Activated CD4-positive, alpha-beta T cell treated with anti-CD3 and anti-CD28 coated beads, Interleukin-2, amount 50 U/mL, for 48 hours (primary cell): ENCODE results near the gene HES4.
"Not testable (repeated sequence)": the region's sequence is repeated elsewhere in the genome, so short reads cannot be mapped to it uniquely, and the experiment has no call there.

Experiments
- DNase-seq, 2 experiments: peaks; one replicate each; pipeline ENCODE4 v3.0.0-alpha.2; 2020

HES4 gene

DNA sequence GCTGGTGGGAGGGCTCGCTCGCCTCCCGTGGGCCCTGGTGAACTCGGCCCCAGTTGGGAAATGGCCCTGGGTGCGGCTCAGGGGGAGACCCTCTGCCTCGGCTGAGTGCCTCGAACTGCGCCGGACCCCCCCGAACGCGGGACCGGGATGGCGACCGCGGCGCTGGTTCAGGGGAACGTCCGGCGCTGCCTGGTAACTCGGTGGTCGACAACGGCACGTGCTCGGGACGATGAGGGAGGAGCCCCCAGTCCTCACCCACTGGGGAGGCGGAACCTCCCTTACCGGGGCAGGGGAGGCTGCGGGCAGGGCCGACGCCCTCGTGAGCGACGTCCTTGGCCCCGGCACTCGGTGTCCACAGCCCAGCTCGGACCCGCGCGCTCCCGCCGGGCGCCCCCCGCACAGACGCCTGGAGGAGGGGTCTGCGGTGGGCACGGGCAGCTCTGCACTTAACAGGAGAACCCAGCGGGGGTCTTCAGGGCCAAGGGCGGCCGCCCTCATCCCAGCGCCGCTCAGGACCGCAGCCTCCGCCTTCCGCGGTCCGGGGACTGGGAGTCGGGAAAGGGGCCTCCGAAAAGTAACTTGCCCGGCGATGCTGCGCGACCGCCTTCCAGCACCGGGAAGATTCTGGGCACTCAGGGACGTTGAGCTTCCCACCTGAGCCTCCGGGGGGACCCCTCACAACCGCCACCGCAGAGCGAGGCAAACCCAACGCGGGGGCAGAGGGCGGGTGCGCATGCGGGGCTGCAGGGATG, 1.7 kb downstream of the HES4 start:
- DNase-seq = no peak

GRCh38 chr1:997713-997992, 2.2 kb downstream of the HES4 start:
- DNase-seq = no peak

GRCh38 chr1:996851-997712, 2.8 kb downstream of the HES4 start:
- DNase-seq = no peak

DNA sequence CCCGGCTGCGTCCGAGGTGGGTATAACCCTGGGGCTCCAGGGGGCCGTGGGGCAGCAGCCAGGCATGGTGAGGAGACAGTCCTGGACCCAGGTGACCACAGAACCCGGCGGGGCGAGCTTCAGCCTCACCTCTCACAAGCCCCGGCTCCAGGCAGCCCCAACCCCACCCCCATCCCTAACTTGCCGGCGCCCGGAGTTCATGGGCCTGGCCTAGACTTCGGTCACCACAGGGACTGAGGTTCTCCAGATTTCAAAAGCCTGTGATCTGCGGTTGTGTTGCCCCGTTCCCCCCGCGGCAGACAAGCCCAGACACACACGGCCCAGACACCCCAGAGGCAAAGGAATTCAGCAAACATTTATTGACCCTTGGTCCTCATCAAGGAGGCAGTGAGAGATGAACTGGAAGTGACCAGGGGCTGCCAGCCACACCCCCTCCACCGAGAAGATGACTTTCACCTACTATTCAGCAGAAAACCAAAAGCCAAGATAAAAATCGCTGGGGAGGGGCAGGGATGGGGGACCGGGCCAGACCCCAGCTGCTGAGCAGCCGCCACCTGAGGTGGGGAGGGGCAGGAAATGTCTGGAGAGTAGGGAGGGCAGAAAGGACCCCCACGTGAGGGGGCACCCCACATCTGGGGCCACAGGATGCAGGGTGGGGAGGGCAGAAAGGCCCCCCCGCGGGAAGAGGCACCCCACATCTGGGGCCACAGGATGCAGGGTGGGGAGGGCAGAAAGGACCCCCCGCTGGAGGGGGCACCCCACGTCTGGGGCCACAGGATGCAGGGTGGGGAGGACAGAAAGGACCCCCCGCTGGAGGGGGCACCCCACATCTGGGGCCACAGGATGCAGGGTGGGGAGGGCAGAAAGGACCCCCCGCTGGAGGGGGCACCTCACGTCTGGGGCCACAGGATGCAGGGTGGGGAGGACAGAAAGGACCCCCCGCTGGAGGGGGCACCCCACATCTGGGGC, 3.9 kb downstream of the HES4 start:
- DNase-seq = no peak

DNA sequence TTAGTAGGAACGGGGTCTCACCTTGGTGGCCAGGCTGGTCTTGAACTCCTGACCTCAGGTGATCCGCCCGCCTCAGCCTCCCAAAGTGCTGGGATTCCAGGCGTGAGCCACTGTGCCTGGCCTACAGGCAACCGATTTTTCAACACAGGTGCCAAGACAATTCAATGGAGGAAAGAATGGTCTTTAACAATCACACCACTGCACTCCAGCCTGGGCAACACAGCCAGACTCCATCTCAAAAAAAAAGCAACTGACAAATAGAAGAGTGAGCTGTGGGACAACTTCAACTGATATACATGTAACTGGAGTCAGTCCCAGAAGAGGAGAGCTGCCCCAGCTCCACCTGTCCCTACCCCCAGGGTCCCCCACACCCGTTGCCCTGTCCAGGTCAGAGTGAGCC, 5.4 kb downstream of the HES4 start:
- not testable (repeated sequence) for DNase-seq

- DNase-seq = no peak
These were observed 6.4 kb downstream of the HES4 start for GRCh38 chr1:993379-993995.

DNA sequence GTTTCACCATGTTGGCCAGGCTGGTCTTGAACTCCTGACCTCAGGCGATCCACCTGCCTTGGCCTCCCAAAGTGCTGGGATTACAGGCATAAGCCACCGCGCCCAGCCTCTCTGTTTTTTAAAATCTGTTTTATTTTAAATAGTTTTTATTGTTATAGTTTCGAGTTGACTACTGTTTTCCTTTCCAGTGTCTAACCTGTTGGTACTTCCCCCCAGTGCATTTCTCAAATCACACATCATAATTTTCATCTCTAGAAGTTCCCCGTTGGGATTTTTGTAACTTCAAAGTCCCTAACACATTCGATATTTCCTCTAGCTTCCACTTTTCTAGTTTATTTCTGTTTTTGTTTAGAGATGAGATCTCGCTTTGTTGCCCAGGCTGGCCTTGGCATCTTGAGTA, 7.5 kb downstream of the HES4 start:
- no peak for DNase-seq

GRCh38 chr1:991895-992294, 8.0 kb downstream of the HES4 start:
- DNase-seq = no peak

- DNase-seq = not testable (repeated sequence)
These were observed 8.6 kb downstream of the HES4 start for GRCh38 chr1:991275-991674.

GRCh38 chr1:988061-988460, 11.8 kb downstream of the HES4 start:
- DNase-seq = not testable (repeated sequence)

DNA sequence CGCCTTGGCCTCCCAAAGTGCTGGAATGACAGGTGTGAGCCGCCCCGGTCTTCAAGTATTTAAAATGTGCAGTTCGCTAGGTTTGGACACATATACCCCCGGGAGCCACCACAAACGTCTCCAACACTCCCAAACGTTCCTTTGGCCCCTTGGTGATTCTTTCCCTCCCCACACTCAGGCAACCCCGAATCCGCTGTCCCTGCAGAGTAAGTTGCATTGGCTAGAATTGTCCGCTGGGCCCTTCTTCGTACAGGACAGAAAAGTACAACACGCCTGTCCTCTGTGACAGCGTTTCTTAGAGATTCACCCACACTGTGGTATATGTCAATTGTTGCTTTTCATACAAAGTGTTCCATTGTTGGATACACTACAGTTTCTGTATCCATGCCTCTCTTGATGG, 14.8 kb downstream of the HES4 start:
- no peak for DNase-seq

DNA sequence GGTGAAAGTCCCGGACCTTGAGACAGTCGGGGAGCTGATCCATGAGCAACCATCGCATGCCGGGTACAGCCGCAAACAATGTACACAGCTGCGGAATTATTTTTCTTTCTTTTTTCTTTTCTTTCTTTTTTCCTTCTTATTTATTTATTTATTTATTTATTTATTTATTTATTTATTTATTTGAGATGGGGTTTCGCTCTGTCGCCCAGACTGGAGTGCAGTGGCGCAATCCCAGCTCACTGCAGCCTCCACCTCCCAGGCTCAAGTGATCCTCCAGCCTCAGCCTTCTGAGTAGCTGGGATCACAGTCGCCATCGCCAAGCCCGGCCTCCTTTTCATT, 15.5 kb downstream of the HES4 start:
- DNase-seq = no peak

- DNase-seq = peak; percentile 66 to 73
These were observed 16.0 kb downstream of the HES4 start for GRCh38 chr1:983798-984475.

DNA sequence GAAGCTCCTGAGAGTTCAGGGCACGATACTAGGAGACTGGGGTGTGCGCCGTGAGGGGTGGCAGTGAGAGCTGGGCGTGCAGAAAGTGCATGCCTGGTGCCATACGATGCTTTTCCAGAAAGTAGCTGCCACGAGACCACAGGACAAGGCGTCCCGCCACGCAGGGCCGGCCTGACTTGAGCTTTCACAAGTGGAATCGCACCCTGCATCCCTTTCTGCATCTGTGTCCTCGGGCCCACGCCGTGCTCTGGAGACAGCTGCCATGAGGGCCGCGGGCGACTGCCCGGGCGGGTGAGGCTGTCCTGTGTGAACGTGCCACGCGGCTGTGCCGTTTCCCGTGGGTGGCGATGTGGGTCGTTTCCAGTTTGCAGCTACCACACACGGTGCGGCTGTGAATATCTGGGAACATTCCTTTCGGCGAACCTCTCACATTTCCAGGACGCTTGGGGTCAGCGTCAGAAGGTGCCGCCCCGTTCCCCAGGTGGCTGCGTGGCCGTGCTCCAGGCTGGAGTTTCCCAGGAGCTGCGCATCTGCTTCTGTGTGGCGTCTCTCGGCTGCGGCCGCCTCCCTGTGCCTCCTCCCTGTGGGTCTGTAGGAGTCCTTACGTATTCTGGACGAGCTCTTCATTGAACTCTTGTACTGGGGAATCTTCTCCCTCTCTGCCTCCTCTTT, 17.0 kb downstream of the HES4 start:
- DNase-seq = no peak

- no peak for DNase-seq
These were observed 17.8 kb downstream of the HES4 start, which contains the start of gene PERM1 for GRCh38 chr1:981955-982558. Gene PERM1, minus strand, starts transcription at chr1:982093. Its CDS starts 1,064 bp downstream, at chr1:981029.

DNA sequence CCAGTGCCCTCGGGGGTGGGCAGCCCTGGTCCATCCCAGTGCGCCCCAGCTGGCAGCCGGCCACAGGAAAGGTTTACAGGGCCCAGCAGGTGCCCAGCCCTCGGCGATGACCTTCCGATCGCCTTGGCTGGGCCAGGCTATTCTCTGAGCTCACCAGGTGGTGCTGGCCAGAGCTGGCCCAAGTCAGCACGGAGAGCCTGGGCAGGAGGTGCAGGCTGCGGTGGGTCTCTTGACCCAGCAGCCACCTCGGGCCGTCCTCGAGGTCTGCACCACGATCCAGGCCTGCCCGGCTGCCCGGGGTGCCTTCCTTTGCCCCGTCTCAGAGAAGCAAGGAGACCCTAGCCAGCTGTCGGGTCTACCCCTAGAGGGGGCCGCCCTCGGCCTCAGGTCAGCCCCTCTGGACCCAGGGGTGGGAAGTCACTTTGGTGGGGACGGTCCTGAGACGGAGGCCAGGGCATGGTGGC, 18.4 kb downstream of the HES4 start:
- DNase-seq = no peak

DNA sequence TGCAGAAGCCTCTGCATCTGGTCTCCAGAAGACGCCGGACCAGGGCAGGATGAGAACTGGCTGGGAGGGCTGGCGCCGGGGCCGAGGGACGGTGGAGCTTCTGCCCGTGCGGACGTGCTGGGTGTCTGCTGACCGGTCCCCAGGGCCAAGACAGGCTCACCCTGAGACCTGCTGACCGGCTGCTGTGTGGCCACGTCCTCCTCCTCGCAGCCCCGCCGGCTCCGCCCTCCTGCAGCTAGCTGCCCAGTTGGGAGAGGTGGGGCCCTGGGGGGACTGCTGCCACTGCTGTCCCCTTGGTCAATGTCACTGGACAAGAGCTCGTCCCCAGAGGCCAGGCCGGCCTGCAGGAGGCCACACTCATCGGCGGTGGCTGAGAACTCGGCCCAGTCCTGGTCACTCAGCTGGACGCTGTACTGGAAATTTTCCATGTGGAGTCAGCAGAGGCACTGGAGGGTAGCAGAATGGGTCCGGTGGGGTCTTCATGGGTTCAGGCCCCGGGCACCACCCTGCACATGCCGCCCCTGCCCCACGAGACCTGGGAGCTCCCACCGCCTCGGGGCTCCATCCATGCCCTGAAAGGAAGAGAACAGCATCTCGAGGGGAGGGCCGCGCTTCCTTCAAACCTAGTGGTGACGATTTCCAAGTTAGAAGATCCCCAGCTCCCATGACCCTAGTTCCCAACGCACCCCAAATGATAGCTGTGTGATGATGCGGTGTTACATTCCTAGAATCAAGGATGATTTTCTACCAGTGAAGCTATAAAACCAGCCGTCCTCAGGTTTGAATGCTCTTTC, 19.1 kb downstream of the HES4 start:
- DNase-seq = no peak

GRCh38 chr1:980137-980571, 19.7 kb downstream of the HES4 start:
- DNase-seq = no peak

- no peak for DNase-seq
These were observed 20.2 kb downstream of the HES4 start for GRCh38 chr1:979744-980072.
